Measurements from ENCODE around the gene CUX1.
"Not testable (repeated sequence)": the region's sequence is repeated elsewhere in the genome, so short reads cannot be mapped to it uniquely, and the experiment has no call there.

The CUX1 gene

GRCh38 chr7:102292813-102293798 lies 475.7 kb downstream of the CUX1 start:
- in situ Hi-C loops (cut with MboI; ENCODE audit: low sequenced_read_pairs), result no loop called here

GRCh38 chr7:102294589-102294988 lies 477.2 kb downstream of the CUX1 start:
- in situ Hi-C loops (cut with MboI; ENCODE audit: low sequenced_read_pairs), result no loop called here

- in situ Hi-C loops (cut with MboI; ENCODE audit: low sequenced_read_pairs), result no loop called here
Observed at GRCh38 chr7:102295346-102296178, 478.1 kb downstream of the CUX1 start.

- in situ Hi-C loops (cut with MboI; ENCODE audit: low sequenced_read_pairs), result no loop called here
Observed at GRCh38 chr7:102296179-102296438, 478.7 kb downstream of the CUX1 start.

DNA sequence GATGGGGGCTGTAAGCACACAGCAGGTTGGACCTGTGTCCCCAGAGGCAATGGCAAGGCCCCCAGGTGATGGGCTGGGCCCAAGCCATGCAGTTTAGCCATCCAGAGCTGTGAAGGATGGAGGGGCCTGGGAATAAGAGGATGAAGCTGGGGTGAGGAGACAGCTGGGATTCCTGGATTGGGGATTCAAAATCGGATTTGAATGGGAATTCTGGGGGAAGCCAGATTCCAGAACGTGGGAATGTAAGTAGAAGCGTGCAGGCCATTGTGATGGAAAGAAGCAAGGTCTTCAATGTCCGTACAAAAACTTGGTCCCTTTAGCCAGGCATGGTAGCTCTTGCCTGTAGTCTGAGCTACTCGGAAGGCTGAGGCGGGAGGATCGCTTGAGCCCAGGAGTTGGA lies 479.1 kb downstream of the CUX1 start:
- in situ Hi-C loops (cut with MboI; ENCODE audit: low sequenced_read_pairs), result no loop called here

DNA sequence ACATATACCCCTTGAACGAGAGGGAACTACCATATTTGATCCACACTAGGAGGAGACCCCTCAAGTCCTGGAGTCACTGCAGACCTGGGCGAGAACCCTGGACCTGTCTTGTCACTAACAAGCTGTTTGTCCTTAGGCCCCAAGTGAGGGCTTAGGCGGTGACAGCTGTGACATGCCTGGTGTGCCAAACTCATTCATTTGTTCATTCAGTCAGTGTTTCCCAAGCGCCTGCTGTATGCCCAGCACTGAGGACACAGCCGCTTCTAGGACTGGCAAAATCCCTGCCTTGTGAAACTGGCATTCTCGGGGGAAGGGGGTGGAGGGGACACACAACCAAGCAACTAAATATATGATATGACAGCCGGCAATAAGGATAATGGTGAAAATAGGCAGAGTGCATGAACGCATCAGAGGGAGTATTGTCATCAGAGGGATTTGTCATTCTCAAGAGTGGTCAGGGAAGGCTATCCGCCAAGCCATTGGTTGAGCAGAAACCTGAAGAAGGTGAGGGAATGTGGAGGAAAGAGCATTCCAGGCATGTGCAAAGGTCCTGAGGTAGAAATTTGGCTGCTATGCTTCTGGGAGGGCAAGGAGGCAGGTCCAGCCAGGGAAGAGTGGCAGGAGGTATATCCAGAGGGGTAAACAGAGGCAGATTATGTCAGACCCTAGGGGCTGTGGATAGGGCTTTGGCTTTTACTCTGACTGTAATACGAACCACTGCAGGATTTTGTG lies 480.2 kb downstream of the CUX1 start:
- in situ Hi-C loops (cut with MboI; ENCODE audit: low sequenced_read_pairs), result no loop called here

GRCh38 chr7:102300643-102301221 lies 483.3 kb downstream of the CUX1 start:
- in situ Hi-C loops (cut with MboI; ENCODE audit: low sequenced_read_pairs), result no loop called here

- in situ Hi-C loops (cut with MboI; ENCODE audit: low sequenced_read_pairs), result not testable (repeated sequence)
Observed at GRCh38 chr7:102301367-102301766, 483.9 kb downstream of the CUX1 start.

DNA sequence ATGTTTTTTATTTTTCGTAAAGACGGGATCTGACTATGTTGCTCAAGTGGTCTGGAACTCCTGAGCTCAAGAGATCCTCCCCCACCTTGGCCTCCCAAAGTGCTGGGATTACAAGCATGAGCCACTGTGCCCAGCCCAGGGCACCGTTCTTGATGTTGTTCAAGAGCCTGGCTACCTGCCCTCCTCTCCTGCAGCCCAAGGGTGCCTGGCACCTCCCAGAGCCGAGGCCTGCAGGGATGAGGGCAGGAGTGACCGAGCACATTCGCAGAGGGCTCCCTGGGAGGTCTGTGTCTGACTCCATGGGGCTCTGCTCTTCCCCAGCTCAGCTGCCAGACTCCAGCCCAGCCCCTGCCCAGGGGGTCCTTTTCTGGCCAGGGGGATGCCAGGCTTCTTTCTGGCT lies 484.6 kb downstream of the CUX1 start:
- in situ Hi-C loops (cut with MboI; ENCODE audit: low sequenced_read_pairs), result no loop called here

GRCh38 chr7:102303669-102304422 lies 486.4 kb downstream of the CUX1 start:
- in situ Hi-C loops (cut with MboI; ENCODE audit: low sequenced_read_pairs), result no loop called here

DNA sequence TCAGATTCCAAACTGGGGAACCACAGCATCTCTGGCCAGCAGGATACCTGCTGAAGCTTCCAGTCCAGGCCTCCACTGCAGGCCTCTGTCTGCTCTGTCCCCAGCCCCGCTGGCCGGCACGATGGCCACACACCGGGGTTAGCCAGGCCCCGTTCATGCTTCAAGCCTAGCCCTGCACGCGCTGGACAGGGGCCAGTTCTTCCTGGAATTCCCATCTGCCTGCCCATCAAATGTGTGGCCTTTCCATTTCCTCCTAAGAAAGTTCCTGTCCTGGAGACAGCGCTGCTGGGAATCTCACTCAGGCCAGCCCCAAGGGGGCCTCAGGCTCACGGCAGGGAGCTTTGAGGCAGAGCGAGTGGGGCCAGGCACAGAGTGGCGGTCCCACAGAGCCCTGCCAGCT lies 487.2 kb downstream of the CUX1 start:
- in situ Hi-C loops (cut with MboI; ENCODE audit: low sequenced_read_pairs), result no loop called here

DNA sequence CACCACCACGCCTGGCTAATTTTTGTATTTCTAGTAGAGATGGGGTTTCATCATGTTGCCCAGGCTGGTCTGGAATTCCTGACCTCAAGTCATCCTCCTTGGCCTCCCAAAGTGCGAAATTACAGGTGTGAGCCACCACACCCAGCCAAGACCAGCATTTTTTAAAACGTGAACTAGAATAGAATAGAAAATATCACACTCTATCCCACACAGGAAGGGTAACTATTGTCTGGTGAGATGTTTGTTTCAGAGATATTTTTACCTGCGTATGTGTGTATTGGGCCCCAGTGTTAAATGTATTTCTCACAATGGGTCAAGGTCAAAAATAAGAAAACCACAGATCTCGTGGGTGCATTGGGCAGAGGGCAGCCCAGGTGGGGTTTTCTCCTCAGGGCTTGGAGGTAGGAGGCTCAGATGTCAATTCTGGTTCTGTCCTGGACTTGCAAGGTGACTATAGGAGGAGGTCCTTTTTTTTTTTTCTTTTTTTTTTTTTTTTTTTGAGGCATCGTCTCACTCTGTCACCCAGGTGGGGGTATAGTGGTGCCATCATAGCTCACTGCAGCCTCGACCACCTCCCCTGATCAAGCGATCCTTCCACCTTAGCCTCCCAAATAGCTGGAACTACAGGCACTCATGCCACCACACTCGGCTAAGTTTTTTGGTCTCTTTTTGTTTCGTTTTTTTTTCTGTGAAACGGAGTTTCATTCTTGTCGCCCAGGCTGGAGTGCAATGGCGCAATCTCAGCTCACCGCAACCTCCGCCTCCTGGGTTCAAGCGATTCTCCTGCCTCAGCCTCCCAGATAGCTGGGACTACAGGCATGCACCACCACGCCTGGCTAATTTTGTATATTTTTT lies 488.2 kb downstream of the CUX1 start:
- in situ Hi-C loops (cut with MboI; ENCODE audit: low sequenced_read_pairs), result no loop called here

- in situ Hi-C loops (cut with MboI; ENCODE audit: low sequenced_read_pairs), result no loop called here
Observed at GRCh38 chr7:102306916-102307677, 489.7 kb downstream of the CUX1 start.

GRCh38 chr7:102310414-102310815 lies 493.0 kb downstream of the CUX1 start:
- in situ Hi-C loops (cut with MboI; ENCODE audit: low sequenced_read_pairs), result no loop called here

- in situ Hi-C loops (cut with MboI; ENCODE audit: low sequenced_read_pairs), result no loop called here
Observed at GRCh38 chr7:102312317-102312716, 494.9 kb downstream of the CUX1 start.

DNA sequence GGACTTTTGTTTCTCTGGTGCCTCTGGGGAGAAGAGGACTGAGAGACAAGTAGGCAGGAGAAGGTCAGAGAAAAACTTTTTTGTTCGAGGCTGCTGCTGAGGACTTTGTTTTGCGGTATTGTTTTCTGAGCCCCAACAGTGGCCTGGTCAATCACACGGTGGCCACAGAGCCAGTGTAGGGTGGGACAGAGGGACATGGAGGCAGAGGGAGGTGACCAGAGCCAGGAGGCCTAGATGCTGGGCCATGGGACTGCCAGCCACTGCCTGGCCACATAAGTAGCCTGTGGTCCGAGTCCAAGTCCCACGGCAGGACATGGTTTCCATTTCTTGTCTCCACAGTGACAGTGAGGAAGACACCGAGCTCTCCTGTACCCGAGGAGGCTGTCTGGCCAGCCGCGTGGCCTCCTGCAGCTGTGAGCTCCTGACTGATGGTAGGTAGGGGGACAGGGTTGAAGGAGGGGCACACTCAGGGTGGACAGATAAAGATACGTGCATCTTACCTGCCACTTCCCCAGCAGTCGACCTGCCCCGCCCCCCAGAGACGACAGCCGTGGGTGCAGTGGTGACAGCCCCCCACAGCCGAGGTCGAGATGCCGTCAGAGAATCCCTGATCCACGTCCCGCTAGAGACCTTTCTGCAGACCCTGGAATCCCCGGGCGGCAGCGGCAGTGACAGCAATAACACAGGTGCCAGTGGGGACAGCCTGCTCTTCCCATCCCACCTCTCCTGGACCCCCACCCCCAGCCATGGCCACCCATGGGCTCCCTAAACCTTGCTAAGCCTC lies 496.8 kb downstream of the CUX1 start:
- in situ Hi-C loops (cut with MboI; ENCODE audit: low sequenced_read_pairs), result no loop called here

DNA sequence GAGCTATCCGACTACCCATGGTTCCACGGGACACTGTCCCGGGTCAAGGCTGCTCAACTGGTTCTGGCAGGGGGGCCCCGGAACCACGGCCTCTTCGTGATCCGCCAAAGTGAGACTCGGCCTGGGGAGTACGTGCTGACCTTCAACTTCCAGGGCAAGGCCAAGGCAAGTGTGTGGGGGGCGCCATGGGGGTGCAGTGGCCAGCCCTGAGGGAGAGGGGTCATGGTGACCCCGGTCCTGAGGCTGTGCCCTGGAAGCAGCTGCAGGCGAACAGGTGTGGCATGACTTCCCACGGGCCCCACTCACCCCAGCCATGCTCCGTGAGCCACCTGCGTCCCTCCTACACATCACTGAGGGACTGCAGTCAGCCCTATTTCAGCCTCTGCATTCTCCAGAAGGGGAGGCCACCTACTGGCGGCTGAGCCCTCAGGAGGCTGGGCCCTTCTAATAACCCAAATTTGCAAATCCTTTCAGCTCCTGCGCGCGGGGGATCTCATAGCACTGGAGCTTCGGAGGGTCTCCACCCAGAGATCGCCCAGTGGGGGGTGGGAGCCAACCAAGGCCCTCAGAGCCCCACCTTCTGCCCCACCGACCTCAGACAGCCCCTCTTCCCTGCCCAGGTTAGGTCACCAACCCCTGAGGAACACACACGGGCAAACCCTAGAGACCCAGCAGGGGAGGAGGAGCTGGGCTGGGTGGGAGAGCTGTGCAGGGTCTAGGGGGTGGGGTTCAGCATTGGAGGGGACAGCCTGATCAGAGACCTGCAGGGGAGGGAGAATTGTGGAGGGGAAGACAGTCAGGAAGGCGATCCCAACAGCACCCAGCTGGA lies 500.0 kb downstream of the CUX1 start:
- in situ Hi-C loops (cut with MboI; ENCODE audit: low sequenced_read_pairs), result no loop called here

Data from hTERT RPE-1 (cell line).